ENCODE measurements around the gene ADCY9. TPM values are rescaled to one million over a fixed set of nuclear protein-coding genes. Genes with fewer than 3 reads are reported as not detected.

ADCY9 gene
- total RNA-seq, 1 experiment from 2014 or later, result 10.5 TPM

DNA sequence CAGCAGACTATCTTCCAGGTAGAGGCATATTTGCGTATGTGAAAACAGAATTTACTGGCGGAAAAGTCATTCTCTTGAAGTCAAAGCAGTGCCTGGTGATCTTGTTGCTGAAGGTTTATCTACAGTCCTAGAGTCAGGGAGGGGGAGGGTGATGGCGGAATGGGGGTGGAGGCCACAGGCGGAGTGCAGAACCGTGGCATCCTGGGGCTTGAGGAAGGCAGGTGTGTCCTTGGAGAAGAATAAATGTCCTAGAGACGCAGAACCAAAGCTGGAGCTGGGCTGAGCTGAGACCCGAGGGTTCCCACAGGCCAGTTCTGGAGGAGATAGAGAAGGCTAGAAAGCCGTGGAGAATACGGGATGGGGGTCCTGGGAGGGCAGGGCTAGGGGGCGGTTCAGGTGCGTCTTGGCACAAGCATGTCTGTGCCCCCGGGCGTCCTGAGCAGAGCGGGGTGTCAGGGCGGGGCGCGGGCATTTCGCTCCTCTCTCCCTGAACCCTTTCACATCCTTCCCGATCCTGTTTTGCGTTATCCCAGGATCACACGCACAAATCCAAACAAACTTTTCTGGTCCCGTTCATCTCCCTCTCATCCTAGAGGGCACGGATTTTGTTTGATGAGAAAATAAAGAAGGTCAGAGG, 158.8 kb downstream of the ADCY9 start:
- Histone ChIP-seq H3F3A (ENCODE audit: insufficient read depth, low read depth) (peaks cover 8% of the 10 kb centered on the region), H3K36me3 (ENCODE audit: low read depth) (no peaks in the 10 kb centered on the region), H3K4me1 (replicated peaks; ENCODE audit: insufficient read depth) (0 out of 2 replicates have a peak, but pooled peaks cover 9% of the 10 kb centered on the region), H2AFZ (no peak overlapping the region), H3K27ac (no peak overlapping the region), H3K4me2 (no peak overlapping the region), H3K4me3 (no peak overlapping the region), H4K20me1 (ENCODE audit: insufficient read depth) (no peaks in the 10 kb centered on the region), H3K27me3 (ENCODE audit: insufficient read depth, low read depth) (peaks cover 6% of the 10 kb centered on the region; the same call in 1 of the 2 replicates), H3K9me3 (ENCODE audit: insufficient read depth, low read depth) (no peaks in the 10 kb centered on the region), H3K9me2 (ENCODE audit: insufficient read depth) (no peaks in the 10 kb centered on the region), H3K79me2 (ENCODE audit: low read depth) (no peaks in the 10 kb centered on the region)
- intact Hi-C loops (cut with micrococcal nuclease; ENCODE audit: unreplicated experiment), result no loop called here
- CTCF ChIA-PET, result interaction anchor here (0.6 kb wide), 1 partner anchor 17 kb away, joined by 4 read pairs; no protein-coding TSS in a partner anchor
- BruUV-seq (replicated peaks), result no TSS peak
- no peak for DNase-seq
- TF ChIP-seq EZH2 (IDR thresholded peaks at IDR 0.05; ENCODE audit: low read depth) (no peak), CTCF (conservative IDR thresholded peaks at IDR 0.05) (no peak)
- POLR2A ChIA-PET (ENCODE audit: unreplicated experiment), result interaction anchor here (0.6 kb wide), 2 partner anchors 443 to 446 kb away, joined by 6 to 16 read pairs; no protein-coding TSS in a partner anchor

GRCh38 chr16:3954411-3954921, 161.8 kb downstream of the ADCY9 start:
- Histone ChIP-seq H3K4me1 (replicated peaks; ENCODE audit: insufficient read depth) (no peaks in the 10 kb centered on the region), H3K9me3 (ENCODE audit: insufficient read depth, low read depth) (no peaks in the 10 kb centered on the region), H3K79me2 (ENCODE audit: low read depth) (no peaks in the 10 kb centered on the region), H2AFZ (no peak overlapping the region), H3K4me3 (no peak overlapping the region), H3K27me3 (ENCODE audit: insufficient read depth, low read depth) (peaks cover 11% of the 10 kb centered on the region; the same call in 1 of the 2 replicates), H3K27ac (no peak overlapping the region), H3K4me2 (no peak overlapping the region), H3K9me2 (ENCODE audit: insufficient read depth) (no peaks in the 10 kb centered on the region), H3K36me3 (ENCODE audit: low read depth) (no peaks in the 10 kb centered on the region), H4K20me1 (ENCODE audit: insufficient read depth) (no peaks in the 10 kb centered on the region), H3F3A (ENCODE audit: insufficient read depth, low read depth) (peaks cover 2% of the 10 kb centered on the region; the same call in 1 of the 2 replicates)
- ChIA-PET CTCF (no interaction called here), POLR2A (ENCODE audit: unreplicated experiment) (no interaction called here)
- DNase-seq, result no peak
- intact Hi-C loops (cut with micrococcal nuclease; ENCODE audit: unreplicated experiment), result no loop called here
- no TSS peak for BruUV-seq (replicated peaks)
- TF ChIP-seq EZH2 (IDR thresholded peaks at IDR 0.05; ENCODE audit: low read depth) (no peak), CTCF (conservative IDR thresholded peaks at IDR 0.05) (no peak)

DNA sequence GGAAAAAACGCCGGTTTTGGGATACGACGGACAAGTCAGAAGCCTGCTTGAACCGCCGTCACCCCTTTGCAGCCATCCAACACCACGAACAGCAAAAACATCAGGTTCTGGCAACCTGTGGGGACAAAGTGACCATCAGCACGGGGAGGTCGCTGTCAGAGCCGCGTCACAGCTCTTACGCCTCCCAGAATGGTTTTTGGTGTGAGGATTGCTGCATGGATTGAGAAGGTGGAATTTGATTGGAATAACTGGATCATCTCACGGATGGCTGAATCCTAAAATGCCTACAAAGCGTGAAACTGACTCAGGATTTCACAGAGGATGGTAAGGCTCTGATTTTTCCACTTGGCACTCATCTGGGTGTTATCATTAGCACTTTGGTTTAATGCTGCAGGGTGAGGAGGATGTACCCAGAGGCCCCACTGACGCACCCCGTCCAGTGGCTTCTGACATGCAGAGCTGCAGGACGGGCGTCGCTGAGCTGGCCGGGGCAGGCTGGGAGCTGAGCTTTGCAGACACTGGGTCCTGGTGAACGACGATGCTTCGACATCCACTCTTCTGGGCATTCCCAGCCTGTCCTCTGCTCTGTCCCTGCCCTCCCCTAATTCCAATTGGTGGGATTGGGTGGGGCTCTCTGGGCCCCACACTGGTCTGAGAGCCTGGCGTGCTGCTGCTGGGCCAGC, 162.4 kb downstream of the ADCY9 start:
- Histone ChIP-seq H3K27ac (no peak overlapping the region), H2AFZ (no peak overlapping the region), H3K9me3 (ENCODE audit: insufficient read depth, low read depth) (no peaks in the 10 kb centered on the region), H4K20me1 (ENCODE audit: insufficient read depth) (no peaks in the 10 kb centered on the region), H3K36me3 (ENCODE audit: low read depth) (no peaks in the 10 kb centered on the region), H3K27me3 (ENCODE audit: insufficient read depth, low read depth) (peaks cover 11% of the 10 kb centered on the region; the same call in 1 of the 2 replicates), H3K4me1 (replicated peaks; ENCODE audit: insufficient read depth) (no peaks in the 10 kb centered on the region), H3K4me2 (no peak overlapping the region), H3F3A (ENCODE audit: insufficient read depth, low read depth) (no peaks in the 10 kb centered on the region), H3K4me3 (no peak overlapping the region), H3K79me2 (ENCODE audit: low read depth) (no peaks in the 10 kb centered on the region), H3K9me2 (ENCODE audit: insufficient read depth) (no peaks in the 10 kb centered on the region)
- intact Hi-C loops (cut with micrococcal nuclease; ENCODE audit: unreplicated experiment), result no loop called here
- DNase-seq, result no peak
- TF ChIP-seq CTCF (conservative IDR thresholded peaks at IDR 0.05) (no peak), EZH2 (IDR thresholded peaks at IDR 0.05; ENCODE audit: low read depth) (no peak)
- BruUV-seq (replicated peaks), result no TSS peak
- ChIA-PET POLR2A (ENCODE audit: unreplicated experiment) (no interaction called here), CTCF (no interaction called here)

All from PC-9 (cell line).